Measurements from ENCODE around the gene DHCR7.

DHCR7 gene

DNA sequence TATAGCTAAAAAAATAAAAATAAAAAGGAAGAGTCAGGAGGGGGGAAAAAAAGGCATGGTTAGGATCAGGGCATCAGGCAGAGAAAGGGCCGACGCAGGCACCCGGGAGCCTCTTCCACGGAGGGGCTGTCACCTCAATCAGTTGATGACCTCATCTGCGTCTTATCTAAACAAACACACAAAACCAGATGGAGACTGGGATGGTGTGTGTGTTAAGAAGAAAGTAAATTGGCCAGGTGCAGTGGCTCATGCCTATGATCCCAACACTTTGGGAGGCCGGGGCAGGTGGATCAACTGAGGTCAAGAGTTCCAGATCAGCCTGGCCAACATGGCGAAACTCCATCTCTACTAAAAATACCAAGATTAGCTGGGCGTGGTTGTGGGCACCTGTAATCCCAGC is 63.6 kb downstream of the DHCR7 start:
- no peak for DNase-seq

Data from hypothalamus (tissue), 51 donors.